Chondrocyte (in vitro differentiated cells): ENCODE measurements around the gene TIPARP. TPM values are rescaled to one million over a fixed set of nuclear protein-coding genes. Genes with fewer than 3 reads are reported as not detected.
A peak's percentile ranks its signal among the peaks of the same experiment; 100 is the strongest.

ENCODE experiments used
- DNase-seq: peaks from one replicate; pipeline ENCODE4 v3.0.0; 2021; ENCODE audit warnings: mixed read lengths, low spot score
- H3K27ac Mint-ChIP-seq: one replicate; pipeline ENCODE4 v1.8.0; 2021; ENCODE audit warnings: mild to moderate bottlenecking, moderate library complexity, mixed read lengths; ENCODE audit not compliant: unreplicated experiment
- H3K27me3 Mint-ChIP-seq: 2 replicates; pipeline ENCODE4 v1.8.0; 2021; ENCODE audit warnings: low read depth, mixed read lengths
- H3K36me3 Mint-ChIP-seq: 2 replicates; pipeline ENCODE4 v1.8.0; 2021; ENCODE audit warnings: low read depth, mixed read lengths
- H3K4me1 Mint-ChIP-seq: 2 replicates; pipeline ENCODE4 v1.8.0; 2021; ENCODE audit warnings: low read depth, mild to moderate bottlenecking, mixed read lengths
- H3K4me3 Mint-ChIP-seq: one replicate; pipeline ENCODE4 v1.8.0; 2021; ENCODE audit warnings: mild to moderate bottlenecking, moderate library complexity, mixed read lengths; ENCODE audit not compliant: unreplicated experiment
- H3K9me3 Mint-ChIP-seq: 2 replicates; pipeline ENCODE4 v1.8.0; 2021; ENCODE audit warnings: low read depth, mixed read lengths
- CTCF ChIP-seq: fragments of 200-600 bp; sonication (generic); IDR thresholded peaks from 2 replicates; pipeline ENCODE4 v1.5.0; 2021; ENCODE audit warnings: antibody characterized with exemption, mild to moderate bottlenecking, moderate library complexity
- total RNA-seq: library from RNA; stranded (reverse); gene quantifications from 3 replicates; pipeline ENCODE4 v1.2.1, GENCODE V29; 2021

TIPARP gene
- total RNA-seq, 1 donor from 2014 or later = 65.3 TPM

- H3K9me3 Mint-ChIP-seq = peaks cover 3% of the 10 kb centered on the region
- H3K36me3 Mint-ChIP-seq = peaks cover 41% of the 10 kb centered on the region
- DNase-seq = no peak
- no peak for TF ChIP-seq CTCF
- no peaks in the 10 kb centered on the region for H3K27me3 Mint-ChIP-seq
- H3K27ac Mint-ChIP-seq = peak overlapping the region; percentile 84
- H3K4me1 Mint-ChIP-seq = peaks cover 61% of the 10 kb centered on the region
- H3K4me3 Mint-ChIP-seq = no peak overlapping the region
Measured at GRCh38 chr3:156702367-156702766, 28.0 kb downstream of the TIPARP start.

GRCh38 chr3:156704370-156705036 is 30.1 kb downstream of the TIPARP start:
- no peak for DNase-seq
- no peak overlapping the region for H3K4me3 Mint-ChIP-seq
- peaks cover 49% of the 10 kb centered on the region for H3K4me1 Mint-ChIP-seq
- peaks cover 29% of the 10 kb centered on the region for H3K36me3 Mint-ChIP-seq
- TF ChIP-seq CTCF = no peak
- H3K9me3 Mint-ChIP-seq = no peaks in the 10 kb centered on the region
- no peaks in the 10 kb centered on the region for H3K27me3 Mint-ChIP-seq
- peak overlapping the region; percentile 83 for H3K27ac Mint-ChIP-seq

- no peak for TF ChIP-seq CTCF
- Mint-ChIP-seq H3K36me3 (peaks cover 31% of the 10 kb centered on the region), H3K27me3 (no peaks in the 10 kb centered on the region), H3K4me3 (no peak overlapping the region), H3K9me3 (no peaks in the 10 kb centered on the region), H3K4me1 (peaks cover 46% of the 10 kb centered on the region), H3K27ac (no peak overlapping the region)
- DNase-seq = no peak
Measured at GRCh38 chr3:156705761-156706616, 31.6 kb downstream of the TIPARP start.

GRCh38 chr3:156707588-156707987 is 33.2 kb downstream of the TIPARP start:
- no peaks in the 10 kb centered on the region for H3K9me3 Mint-ChIP-seq
- H3K36me3 Mint-ChIP-seq = peaks cover 30% of the 10 kb centered on the region
- H3K27ac Mint-ChIP-seq = peak overlapping the region; percentile 38
- H3K4me3 Mint-ChIP-seq = no peak overlapping the region
- no peak for DNase-seq
- TF ChIP-seq CTCF = no peak
- peaks cover 38% of the 10 kb centered on the region for H3K4me1 Mint-ChIP-seq
- H3K27me3 Mint-ChIP-seq = no peaks in the 10 kb centered on the region

GRCh38 chr3:156710429-156710828 is 36.0 kb downstream of the TIPARP start:
- no peak for TF ChIP-seq CTCF
- DNase-seq = no peak
- Mint-ChIP-seq H3K27ac (peak overlapping the region; percentile 8), H3K27me3 (no peaks in the 10 kb centered on the region), H3K4me3 (no peak overlapping the region), H3K4me1 (peaks cover 19% of the 10 kb centered on the region), H3K9me3 (no peaks in the 10 kb centered on the region), H3K36me3 (peaks cover 30% of the 10 kb centered on the region)
